ENCODE measurements around the gene FAM184A.
A peak's percentile ranks its signal among the peaks of the same experiment; 100 is the strongest.
"Not testable (repeated sequence)": the region's sequence is repeated elsewhere in the genome, so short reads cannot be mapped to it uniquely, and the experiment has no call there.

The FAM184A gene

GRCh38 chr6:119078376-119079282 lies at the start of gene FAM184A:
FAM184A (minus strand) TSS chr6:119078664; CDS start chr6:119078299, 365 bp downstream.
- peak; percentile 73 for DNase-seq

- DNase-seq: no peak
Measured at GRCh38 chr6:119127627-119128026, 49.2 kb upstream of the FAM184A start.

- no peak for DNase-seq
Measured at GRCh38 chr6:119126826-119127225, 48.4 kb upstream of the FAM184A start.

- no peak for DNase-seq
Measured at GRCh38 chr6:119126140-119126539, 47.7 kb upstream of the FAM184A start.

- DNase-seq: no peak
Measured at GRCh38 chr6:119125576-119125975, 47.1 kb upstream of the FAM184A start.

GRCh38 chr6:119124079-119124824 lies 45.8 kb upstream of the FAM184A start:
- no peak for DNase-seq

GRCh38 chr6:119122336-119122735 lies 43.9 kb upstream of the FAM184A start:
- DNase-seq: no peak

- no peak for DNase-seq
Measured at GRCh38 chr6:119121367-119121766, 42.9 kb upstream of the FAM184A start.

GRCh38 chr6:119119989-119120388 lies 41.5 kb upstream of the FAM184A start:
- DNase-seq: no peak

GRCh38 chr6:119119062-119119461 lies 40.6 kb upstream of the FAM184A start:
- DNase-seq: not testable (repeated sequence)

- no peak for DNase-seq
Measured at GRCh38 chr6:119116712-119117281, 38.3 kb upstream of the FAM184A start.

- DNase-seq: no peak
Measured at GRCh38 chr6:119113961-119114360, 35.5 kb upstream of the FAM184A start.

- no peak for DNase-seq
Measured at GRCh38 chr6:119112812-119113530, 34.5 kb upstream of the FAM184A start.

- DNase-seq: peak; percentile 61
Measured at GRCh38 chr6:119110601-119111548, 32.4 kb upstream of the FAM184A start.

GRCh38 chr6:119109654-119110325 lies 31.3 kb upstream of the FAM184A start:
- no peak for DNase-seq

- DNase-seq: no peak
Measured at GRCh38 chr6:119108076-119108475, 29.6 kb upstream of the FAM184A start.

GRCh38 chr6:119105282-119105681 lies 26.8 kb upstream of the FAM184A start:
- no peak for DNase-seq

- no peak for DNase-seq
Measured at GRCh38 chr6:119102901-119103300, 24.4 kb upstream of the FAM184A start.

- DNase-seq: no peak
Measured at GRCh38 chr6:119100115-119100514, 21.7 kb upstream of the FAM184A start.

- DNase-seq: not testable (repeated sequence)
Measured at GRCh38 chr6:119097815-119098361, 19.4 kb upstream of the FAM184A start.
